Upper lobe of right lung (tissue), 1 donor: ENCODE data around the gene SEC23A. TPM values are rescaled to one million over a fixed set of nuclear protein-coding genes. Genes with fewer than 3 reads are reported as not detected.

Experiments used
- ATAC-seq: fragments of 200-7000 bp; cut with Tn5 transposase; one replicate; pipeline ENCODE4 v1.9.1; 2020; ENCODE audit warnings: mild to moderate bottlenecking, moderate library complexity
- DNase-seq: peaks from one replicate; pipeline ENCODE4 v3.0.0-alpha.2; 2020
- H3K27ac ChIP-seq: fragments of 200-600 bp; one replicate; pipeline ENCODE4 v1.8.0; 2022
- H3K27me3 ChIP-seq: fragments of 200-600 bp; one replicate; pipeline ENCODE4 v1.8.0; 2022; ENCODE audit warnings: mild to moderate bottlenecking
- H3K36me3 ChIP-seq: fragments of 200-600 bp; one replicate; pipeline ENCODE4 v1.8.0; 2022
- H3K4me1 ChIP-seq: fragments of 200-600 bp; one replicate; pipeline ENCODE4 v1.8.0; 2022
- H3K4me3 ChIP-seq: fragments of 200-600 bp; one replicate; pipeline ENCODE4 v1.8.0; 2022; ENCODE audit warnings: mild to moderate bottlenecking
- H3K9me3 ChIP-seq: fragments of 200-600 bp; one replicate; pipeline ENCODE4 v1.8.0; 2022
- intact Hi-C: fragments of 100-400 bp; cut with DNase I; formaldehyde crosslinking; loops from one replicate; pipeline ENCODE4 v1.11.0; 2022
- total RNA-seq: library from RNA; stranded (reverse); fragmentation: NEBNext Ultra II Directional; extraction: Animal tissue kit (Norgen Biotek cat#: 25700); gene quantifications from one replicate; pipeline ENCODE4 v1.2.1, GENCODE V29; 2021
- TF ChIP-seq, protein P1 (sequence below): fragments of 200-600 bp; IDR thresholded peaks from one replicate; pipeline ENCODE4 v1.8.0; 2022; ENCODE audit warnings: antibody characterized with exemption
- donor health status: DM: no; HTN: yes; CAD: no; lungs with severe emphysema.

The SEC23A gene
- total RNA-seq, 1 donor from 2014 or later = 61.0 TPM

DNA sequence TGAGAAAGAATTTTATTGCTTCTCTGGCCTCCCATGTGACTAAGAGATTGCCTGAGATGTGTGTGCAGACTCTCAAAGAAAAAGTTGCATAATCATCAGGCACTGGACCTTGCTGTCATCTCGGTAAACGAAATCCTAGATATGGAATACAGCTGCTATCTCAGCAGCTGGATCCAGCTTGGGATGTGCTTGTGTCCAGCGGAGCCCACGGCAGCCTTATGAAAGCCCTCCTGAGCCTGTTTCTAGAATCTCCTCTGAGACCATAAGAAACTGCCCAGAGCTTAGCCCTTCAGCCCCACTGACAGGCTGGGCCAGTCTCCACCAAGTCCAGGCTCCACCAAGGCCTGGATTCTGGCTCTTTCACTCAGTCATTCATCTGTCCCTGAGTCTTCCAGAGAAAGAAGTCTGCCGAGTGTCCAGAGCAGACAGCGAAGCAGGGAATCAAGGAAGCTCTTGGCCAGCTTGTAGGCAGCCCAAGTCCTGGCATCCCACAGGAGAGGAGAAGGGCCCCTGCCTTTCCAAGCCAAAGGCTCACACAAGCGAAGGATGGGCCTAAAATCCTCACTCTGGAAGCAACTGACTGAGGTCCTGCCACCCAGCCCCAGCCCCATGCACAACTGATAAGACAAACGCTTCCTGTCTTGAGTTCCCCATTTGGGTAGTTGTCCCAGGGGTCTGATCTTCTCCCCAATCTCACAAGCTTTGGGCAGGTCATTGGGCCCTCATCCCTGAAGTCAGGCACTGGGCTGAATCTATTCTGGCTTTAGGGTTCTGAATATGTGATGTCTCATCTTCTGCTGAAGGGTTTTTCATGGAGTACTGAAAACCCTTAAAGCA, 97.8 kb downstream of the SEC23A start:
- H3K27ac ChIP-seq = peak overlapping the region; percentile 70
- no peaks in the 10 kb centered on the region for H3K9me3 ChIP-seq
- intact Hi-C loops = no loop called here
- ATAC-seq (peak; percentile 64), DNase-seq (no peak)
- TF ChIP-seq, protein P1, sequence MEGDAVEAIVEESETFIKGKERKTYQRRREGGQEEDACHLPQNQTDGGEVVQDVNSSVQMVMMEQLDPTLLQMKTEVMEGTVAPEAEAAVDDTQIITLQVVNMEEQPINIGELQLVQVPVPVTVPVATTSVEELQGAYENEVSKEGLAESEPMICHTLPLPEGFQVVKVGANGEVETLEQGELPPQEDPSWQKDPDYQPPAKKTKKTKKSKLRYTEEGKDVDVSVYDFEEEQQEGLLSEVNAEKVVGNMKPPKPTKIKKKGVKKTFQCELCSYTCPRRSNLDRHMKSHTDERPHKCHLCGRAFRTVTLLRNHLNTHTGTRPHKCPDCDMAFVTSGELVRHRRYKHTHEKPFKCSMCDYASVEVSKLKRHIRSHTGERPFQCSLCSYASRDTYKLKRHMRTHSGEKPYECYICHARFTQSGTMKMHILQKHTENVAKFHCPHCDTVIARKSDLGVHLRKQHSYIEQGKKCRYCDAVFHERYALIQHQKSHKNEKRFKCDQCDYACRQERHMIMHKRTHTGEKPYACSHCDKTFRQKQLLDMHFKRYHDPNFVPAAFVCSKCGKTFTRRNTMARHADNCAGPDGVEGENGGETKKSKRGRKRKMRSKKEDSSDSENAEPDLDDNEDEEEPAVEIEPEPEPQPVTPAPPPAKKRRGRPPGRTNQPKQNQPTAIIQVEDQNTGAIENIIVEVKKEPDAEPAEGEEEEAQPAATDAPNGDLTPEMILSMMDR = no peak
- H3K4me3 ChIP-seq = no peak overlapping the region
- H3K36me3 ChIP-seq = no peaks in the 10 kb centered on the region
- H3K4me1 ChIP-seq = no peaks in the 10 kb centered on the region
- no peaks in the 10 kb centered on the region for H3K27me3 ChIP-seq

DNA sequence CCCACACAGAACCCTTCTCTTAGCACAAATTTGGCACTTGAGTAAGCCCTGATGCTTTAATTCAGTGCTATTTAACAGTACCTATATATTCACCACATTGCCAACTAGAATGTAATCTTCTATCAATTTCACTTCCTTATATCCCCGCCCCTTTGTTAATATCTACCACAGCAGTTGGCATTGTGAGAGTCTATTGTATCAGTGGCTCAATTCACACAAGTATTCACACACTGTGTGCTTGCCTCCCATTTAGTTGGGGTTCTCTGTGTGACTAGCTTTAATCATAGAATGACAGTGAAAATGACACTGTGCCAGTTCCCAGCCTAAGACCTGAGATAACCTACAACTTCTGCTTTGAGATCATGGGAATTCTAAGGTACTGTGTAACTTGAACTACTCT, 103.1 kb downstream of the SEC23A start:
- Histone ChIP-seq H3K4me3 (no peak overlapping the region), H3K4me1 (no peaks in the 10 kb centered on the region), H3K27me3 (no peaks in the 10 kb centered on the region), H3K9me3 (no peaks in the 10 kb centered on the region), H3K36me3 (no peaks in the 10 kb centered on the region), H3K27ac (no peak overlapping the region)
- intact Hi-C loops = no loop called here
- TF ChIP-seq, protein P1 = no peak
- DNase-seq = no peak
- no peak for ATAC-seq

DNA sequence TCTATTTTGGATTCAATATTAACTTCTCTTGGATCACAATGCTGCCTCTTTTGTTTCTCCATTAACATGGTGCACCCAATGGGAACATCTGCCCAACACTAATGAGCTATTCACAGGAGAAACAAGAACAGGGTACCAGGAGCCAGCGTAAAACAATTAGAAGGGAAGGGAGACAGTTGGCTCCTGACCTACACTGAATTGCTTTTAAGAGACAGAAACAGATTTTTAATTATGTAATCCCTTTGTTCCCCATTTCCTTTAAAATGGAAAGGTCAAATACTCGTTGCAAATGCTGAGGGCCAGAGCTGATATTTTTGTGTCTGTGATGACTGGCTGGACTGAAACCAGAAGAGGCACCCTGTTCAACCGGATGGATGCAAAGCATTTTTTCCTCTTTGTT, 108.3 kb downstream of the SEC23A start:
- H3K27ac ChIP-seq = no peak overlapping the region
- TF ChIP-seq, protein P1 = no peak
- H3K9me3 ChIP-seq = no peaks in the 10 kb centered on the region
- no peak overlapping the region for H3K4me3 ChIP-seq
- intact Hi-C loops = no loop called here
- ATAC-seq = no peak
- no peaks in the 10 kb centered on the region for H3K27me3 ChIP-seq
- no peaks in the 10 kb centered on the region for H3K36me3 ChIP-seq
- DNase-seq = no peak
- H3K4me1 ChIP-seq = no peaks in the 10 kb centered on the region

DNA sequence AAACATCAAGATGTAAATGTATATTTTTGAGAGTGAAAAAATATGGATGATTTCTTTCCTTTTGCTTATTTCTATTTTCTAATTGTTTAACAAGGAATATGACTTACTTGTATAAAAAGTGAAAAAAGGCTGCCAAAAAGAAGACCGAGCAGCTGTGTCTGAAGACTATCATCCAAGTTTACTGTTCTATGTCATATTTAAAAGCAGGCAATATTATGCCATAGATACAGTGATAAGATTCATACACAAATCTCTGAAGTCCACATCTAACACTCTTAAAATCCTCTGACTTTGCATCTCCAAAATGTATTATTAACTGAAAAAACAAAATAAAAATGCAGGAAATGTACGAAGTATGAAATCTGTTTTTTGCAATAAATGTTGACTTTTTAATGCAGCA, 109.1 kb downstream of the SEC23A start:
- Histone ChIP-seq H3K27me3 (no peaks in the 10 kb centered on the region), H3K4me3 (no peak overlapping the region), H3K27ac (no peak overlapping the region), H3K9me3 (no peaks in the 10 kb centered on the region), H3K36me3 (no peaks in the 10 kb centered on the region), H3K4me1 (no peaks in the 10 kb centered on the region)
- TF ChIP-seq, protein P1 = no peak
- DNase-seq = no peak
- intact Hi-C loops = no loop called here
- ATAC-seq = no peak

DNA sequence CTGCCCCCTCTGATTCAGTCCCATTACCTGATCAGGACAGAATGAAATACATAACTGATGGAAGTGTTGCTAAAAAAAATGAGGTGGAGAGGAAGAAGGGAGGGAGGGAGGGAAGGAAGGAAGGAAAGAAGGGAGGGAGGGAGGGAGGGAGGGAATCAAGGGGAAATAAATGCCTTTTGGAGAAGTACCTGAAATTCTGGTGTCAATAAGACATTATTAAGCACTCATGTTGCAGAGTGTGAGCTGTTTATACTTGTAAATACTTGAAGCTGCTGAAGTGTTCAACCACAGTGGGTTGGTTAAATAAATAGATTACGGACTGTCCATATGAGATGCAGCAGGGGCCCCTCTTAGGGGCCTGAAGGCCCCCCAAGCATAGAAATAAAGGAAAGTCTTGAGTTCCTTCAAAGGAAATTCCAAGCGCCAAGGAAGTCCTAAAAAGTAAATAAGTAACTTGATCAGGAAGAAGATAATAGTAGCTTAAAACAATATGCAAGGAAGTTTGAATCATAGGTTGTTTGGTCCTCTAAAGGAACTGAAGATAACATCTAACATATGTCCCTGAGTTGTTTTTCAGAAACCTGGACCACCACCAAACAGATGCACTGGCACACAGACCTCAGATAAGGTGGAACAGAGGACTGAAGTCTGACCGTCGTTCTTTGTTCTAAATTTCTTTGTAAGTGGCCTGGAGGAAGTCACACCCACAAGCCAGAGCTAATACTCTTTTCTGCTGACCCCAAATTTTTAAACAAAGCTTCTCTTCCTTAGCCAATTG, 110.8 kb downstream of the SEC23A start:
- H3K4me1 ChIP-seq = no peaks in the 10 kb centered on the region

More for the DNA sequence above, 110.8 kb downstream of the SEC23A start:
- no peaks in the 10 kb centered on the region for H3K27me3 ChIP-seq
- ATAC-seq = peak; percentile 61
- no peaks in the 10 kb centered on the region for H3K9me3 ChIP-seq
- TF ChIP-seq, protein P1 = no peak
- intact Hi-C loops = no loop called here
- H3K36me3 ChIP-seq = no peaks in the 10 kb centered on the region
- H3K27ac ChIP-seq = no peak overlapping the region
- H3K4me3 ChIP-seq = no peak overlapping the region
- DNase-seq = no peak
